GM21576 (cell line): ENCODE results near the gene PDZRN3.

Experiments used
- ATAC-seq: cut with Tn5 transposase; IDR thresholded peaks from one replicate; pipeline ENCODE4 v1.9.1; 2021; ENCODE audit warnings: mild to moderate bottlenecking, moderate library complexity; ENCODE audit not compliant: unreplicated experiment

Gene PDZRN3

DNA sequence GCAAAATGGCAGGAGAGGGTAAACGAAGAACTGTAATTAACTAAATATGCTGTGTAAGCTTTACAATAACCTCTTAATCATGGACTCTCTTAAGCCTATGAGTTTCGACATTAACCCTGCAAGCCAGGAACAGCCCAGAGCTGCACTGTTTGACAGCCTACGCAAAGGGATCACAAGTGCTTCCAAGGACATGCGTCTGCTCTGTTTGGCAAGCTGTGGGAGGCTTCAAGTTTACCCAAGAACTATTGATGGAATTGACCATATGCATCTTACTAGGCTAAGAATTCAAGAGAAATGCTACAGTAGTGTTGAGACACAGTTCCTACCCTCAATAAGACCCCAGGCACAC, 66.0 kb downstream of the PDZRN3 start:
- ATAC-seq = no peak

DNA sequence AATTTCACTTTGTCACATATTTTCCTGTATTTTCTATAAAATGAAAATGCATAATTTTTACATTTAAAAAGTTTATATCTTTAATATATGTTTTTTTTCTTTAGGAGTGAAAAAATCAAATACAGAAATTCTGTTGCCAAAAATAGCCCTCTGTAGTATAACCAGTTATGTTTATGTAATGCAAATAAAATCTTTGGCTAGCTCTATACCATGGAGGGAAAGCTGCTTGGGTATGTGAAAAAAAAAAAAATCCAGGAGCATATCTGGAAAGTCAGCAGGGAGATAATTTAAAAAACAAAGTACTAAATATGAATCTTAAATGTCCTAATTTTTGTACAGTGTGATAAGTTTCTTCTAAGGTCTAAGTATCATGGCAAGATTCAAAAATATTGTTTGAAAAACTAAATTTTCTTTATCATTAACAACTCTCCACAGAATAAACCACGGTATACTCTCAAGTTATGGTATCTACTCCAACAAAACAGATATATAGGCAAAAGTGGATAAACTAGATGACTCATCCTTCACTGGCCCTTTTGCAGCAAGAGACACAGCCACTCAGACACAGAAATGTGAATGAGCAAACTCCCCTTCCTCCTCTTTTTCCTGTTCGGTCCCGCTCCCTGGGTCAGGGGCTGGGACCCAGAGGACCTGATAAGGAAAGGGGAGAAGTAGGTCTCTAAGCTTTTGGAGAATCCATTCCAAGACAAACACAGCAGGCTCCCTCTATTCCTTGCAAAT, 66.6 kb downstream of the PDZRN3 start:
- ATAC-seq = no peak

DNA sequence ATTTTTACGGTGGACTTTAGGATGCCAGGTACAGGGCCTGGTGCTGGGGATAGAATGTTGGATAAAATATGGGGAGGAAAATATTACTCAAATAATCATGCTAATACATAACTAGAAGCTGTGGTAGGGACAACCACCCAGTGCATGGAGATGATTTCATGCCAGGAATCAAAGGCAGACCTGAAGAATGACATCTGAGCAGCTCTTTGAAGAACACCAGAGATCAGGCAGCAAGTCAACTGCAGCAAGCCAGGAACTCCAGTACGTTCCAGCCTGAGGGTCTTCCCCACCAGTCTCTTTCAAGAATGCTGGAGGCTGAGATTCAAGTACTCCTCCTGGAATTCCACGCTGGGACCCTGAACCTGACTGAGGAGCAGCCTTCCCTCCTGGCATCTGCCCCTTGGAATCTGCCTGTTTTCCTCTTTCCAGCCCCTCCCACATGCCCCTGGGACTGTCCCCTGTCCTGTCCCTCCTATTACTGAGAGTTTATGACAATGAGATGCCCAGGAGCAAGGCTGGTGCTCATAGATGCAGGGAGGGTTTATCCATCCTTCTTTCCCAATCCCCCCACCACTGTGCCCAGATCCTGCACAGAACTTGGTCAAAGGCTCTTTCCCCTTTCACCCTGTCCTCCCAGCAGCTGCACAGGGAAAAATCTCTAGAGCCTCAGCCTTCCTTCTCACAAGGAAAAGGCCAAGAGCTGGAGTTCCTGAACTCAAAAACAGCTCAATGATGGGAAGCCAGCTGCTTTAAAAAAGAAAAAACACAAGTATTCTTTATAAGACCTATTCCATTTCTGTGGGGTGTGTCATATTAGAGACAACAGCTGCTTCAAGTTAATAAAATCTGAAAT, 68.0 kb downstream of the PDZRN3 start:
- ATAC-seq = no peak

DNA sequence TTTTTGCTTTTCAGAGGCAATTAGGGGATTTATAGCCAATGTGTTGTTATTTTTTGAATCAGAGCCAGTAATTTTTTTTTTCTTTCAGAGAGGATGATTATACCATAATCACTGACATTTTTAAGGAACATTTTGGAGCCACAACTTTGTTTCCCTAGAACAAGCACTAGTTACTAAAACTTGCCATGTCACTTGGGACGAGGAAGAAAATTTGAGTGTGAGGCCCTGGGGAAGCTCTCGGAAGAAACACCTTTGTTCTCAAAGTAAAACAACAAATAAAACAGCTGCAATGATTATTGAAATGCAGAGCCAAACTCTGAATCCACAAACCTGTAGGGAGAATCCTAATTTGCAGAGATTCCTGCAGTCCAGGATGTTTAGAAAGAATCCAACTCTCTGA, 69.7 kb downstream of the PDZRN3 start:
- no peak for ATAC-seq

DNA sequence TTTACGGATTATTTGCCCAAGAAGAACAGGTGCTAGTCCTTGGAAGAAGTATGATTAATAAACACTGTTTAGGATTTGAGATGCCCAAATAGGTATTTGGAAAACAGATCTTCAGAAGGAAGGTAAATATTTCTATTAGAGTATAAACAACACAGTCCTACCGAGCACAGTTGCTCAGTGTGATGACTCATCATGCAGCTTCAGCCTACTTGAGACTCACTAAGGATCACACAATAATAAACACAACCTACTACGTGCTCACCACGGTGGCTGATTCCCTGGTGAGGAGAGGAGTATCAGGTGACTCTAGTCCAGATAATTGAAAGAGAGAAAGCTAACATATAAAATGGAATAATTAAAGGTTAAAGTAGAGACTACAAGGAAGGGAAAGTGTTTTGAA, 72.0 kb downstream of the PDZRN3 start:
- no peak for ATAC-seq

DNA sequence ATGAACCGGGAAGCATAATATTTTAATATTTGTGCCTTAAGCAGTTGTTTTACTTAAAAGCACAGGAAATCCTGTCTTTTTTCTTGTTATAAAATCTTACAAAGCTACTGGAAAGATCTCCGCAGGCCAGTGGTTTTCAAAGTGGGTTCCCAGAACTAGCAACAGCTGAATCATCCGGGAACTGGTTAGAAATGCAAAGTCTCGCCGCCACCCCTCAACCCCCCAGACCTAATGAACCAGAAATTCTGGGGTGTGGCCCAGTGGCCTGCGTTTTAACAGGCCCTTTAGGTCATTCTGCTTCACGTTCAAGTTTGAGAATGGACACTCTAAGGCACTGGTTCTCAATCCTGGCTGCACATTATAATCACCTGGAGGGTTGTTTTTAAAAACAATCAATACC, 74.7 kb downstream of the PDZRN3 start:
- ATAC-seq = no peak

DNA sequence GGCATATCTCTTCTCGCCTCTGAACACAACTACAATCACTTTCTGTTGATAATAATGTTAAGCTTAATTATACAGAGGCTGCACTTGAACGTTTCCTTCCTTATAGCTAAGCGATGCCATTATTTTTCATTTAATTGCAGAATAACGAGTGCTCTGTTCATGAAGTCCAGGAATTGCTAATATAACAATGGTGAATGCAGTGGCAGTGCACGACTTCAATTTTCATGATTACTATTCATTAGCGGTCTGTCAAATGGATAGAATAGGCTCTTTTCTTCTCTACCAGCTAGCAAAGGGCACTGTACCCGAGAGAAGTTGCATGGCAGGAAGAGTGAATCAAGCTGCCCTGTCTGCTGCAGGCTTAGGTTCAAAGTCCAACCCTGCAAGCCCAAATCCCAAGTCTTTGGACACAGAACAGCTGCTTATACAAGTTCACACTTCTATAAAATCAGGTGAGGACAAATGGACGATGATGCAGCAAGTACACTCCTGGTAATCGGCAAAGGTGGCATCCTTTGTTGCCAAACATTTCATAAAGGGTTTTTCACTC, 75.6 kb downstream of the PDZRN3 start:
- no peak for ATAC-seq

DNA sequence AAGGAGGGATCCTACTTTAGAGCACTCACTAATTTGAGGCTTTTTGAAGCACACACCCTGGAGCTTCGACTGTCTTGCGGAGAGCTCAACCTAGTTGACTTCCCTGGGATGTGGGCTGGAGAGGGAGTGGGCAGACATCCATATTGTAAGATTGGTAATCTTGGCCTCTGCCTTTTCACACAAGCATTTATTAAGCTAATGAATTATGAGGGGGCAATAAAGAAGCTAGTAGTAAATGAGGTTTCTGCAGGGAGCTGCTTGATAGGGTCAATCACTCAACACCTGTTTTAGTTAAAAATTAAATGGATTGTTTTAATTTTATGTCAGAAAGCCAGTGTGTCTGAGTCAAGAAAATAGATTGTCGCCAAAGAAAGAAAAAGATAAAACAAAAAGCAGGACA, 76.3 kb downstream of the PDZRN3 start:
- ATAC-seq = no peak

DNA sequence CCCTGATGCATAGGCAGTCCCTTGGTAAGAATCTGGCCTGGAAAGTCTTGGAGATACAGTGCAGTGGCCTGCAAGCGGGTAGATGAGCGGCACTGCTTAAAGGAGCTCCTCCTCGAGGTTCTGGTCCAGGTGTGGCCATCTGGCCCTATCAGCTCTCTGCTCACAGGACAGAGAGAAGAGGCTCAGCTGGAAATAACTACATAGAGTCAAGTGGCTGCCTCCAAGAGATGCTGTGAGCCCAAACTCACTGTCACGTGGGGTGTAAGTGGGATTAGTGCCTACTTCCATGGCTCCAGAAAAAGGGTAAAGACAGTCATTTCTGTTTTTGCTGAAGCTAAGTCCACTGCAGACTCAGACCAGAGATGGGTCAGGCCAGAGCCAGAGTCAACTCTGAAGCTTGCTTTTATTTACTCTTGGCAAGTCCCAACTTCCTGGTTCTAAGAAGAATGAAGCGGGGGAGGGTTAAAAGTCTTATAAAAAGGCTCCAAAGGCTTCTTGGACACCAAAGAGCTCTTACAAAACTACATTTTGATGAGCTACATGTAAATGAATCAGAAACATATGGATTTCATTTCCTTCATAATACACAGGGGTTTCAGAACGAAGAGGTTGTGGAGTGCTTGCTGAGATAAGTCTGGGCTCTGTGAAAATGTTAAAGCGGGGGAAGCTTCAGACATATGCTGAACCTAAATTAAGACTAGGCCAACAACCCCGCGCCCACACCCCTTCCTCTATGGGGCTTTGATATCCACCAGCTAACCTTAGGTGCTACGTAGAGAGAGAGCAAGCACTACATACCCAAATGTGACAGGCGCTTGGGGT, 77.1 kb downstream of the PDZRN3 start:
- ATAC-seq = no peak

DNA sequence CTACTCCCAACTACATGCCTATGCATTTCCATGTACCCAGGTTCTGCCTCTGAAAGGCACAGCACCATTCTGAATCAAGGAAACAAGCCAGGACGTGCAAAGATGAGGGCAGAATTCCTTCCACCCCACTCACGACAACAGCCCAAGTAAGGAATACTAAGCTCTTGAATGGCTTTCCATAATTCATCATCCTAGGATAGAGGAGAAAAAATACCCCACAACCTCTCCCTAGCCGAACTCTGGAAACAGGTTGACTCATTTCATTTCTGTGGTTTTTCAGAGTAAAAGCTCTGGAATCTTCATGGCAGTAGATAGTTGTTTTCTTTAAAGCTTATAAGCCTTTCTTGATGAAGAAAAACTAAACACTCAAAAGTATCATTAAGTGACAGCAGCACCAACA, 77.8 kb downstream of the PDZRN3 start:
- ATAC-seq = no peak

DNA sequence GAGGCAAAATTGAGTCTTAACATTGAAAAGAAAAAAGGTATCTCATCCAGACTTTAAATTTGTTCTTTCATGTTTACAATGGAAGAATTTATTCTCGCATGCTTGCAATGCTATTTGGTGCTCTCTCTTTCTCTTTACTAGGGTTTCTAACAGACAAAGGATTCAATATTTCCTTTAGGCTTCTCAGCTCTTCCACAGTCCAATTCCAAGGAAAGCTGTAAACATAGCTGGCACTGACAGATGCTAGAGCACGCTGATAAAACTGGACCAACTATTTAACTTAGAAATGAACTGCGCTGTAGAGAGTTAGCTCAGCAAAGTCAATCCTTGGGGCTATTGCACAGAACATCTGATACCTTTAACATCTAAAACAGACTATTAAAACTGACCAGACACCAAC, 81.3 kb downstream of the PDZRN3 start:
- ATAC-seq = no peak

DNA sequence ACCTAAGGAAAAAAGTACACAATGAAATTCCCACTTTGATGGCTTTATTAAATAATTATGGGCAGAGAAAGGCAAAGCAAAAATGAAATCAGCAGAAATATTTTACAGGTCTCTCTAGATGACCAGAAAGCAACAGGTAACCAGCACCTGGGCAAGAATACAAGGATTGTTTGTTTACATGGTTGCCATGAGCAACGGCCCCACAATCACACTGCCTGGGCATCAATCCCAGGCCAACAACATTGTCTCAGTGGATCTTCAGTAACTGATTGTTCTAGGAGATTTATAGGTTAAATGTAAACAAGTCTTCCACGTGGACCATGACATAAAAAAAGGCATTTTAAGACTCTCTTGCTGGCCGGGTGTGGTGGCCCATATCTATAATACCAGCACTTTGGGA, 82.6 kb downstream of the PDZRN3 start:
- no peak for ATAC-seq

DNA sequence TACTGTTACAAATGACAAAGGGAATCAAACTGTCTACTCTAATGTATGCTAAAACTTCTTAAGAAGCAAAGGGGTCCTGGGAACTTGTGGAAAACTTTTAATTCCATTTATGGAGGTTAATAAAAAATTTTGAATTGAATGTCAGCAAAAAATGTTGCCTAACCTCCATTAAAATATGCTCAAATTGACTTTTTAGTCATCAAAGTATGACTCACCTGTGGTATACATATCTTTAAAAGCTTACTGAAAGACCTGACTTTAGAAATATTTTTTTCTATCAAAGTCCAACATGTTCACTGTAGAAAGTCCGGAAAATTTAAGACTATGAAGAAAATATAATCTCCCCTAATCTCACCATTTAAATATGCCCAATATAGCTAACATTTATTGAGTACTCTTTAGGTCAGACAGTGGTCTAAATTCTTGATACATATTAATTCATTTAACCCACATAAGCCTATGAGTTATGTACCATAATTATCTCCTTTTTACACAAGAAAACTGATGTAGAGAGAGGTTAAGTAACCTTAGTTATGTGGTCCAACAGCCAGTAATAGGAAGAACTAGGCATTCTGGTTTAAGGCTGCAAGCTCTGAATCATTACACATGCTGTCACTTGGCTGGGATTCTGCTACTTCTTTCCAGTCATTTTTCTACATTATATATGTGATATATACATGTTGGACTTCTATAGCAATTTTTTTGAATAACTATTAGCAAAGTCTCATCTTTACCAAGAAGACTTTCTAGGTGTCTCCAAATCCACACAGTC, 83.6 kb downstream of the PDZRN3 start:
- no peak for ATAC-seq

DNA sequence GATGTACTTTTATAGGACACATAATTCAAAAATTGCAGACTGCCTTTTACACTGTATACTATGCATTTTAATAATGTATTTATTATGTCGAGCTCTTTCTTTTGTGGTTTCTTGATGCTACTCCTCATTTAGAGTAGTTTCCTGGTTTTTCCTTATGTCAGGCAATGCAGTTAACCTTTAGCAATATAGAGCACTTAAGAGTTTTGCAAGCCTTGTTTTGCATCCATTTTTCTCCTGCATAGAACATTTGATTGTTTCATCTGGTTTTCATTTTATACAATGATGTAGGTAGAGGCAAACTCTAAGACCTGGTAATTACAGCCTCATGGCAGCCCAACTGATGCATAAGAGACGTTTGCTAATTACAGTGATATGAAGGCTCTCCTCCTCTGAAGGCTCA, 86.3 kb downstream of the PDZRN3 start:
- no peak for ATAC-seq

DNA sequence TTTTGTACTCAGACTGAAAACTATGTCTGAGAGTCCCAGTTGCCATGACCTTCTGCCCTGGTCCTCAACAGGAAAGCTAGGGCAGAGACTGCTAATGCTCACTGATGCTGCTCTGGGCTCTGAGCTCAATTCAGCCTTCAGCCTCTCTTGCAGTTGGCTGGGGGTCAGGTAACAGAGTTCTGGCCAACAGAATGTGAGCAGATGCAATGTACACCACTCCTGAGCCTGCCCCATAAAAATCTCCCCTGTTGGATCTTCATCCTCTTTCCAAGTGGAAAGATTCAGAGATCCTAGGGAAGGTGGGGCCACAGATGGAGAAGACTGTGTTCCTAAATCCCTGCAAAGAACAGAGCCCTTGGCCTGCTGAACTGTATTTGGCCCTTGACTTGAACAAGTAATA, 87.8 kb downstream of the PDZRN3 start:
- no peak for ATAC-seq

DNA sequence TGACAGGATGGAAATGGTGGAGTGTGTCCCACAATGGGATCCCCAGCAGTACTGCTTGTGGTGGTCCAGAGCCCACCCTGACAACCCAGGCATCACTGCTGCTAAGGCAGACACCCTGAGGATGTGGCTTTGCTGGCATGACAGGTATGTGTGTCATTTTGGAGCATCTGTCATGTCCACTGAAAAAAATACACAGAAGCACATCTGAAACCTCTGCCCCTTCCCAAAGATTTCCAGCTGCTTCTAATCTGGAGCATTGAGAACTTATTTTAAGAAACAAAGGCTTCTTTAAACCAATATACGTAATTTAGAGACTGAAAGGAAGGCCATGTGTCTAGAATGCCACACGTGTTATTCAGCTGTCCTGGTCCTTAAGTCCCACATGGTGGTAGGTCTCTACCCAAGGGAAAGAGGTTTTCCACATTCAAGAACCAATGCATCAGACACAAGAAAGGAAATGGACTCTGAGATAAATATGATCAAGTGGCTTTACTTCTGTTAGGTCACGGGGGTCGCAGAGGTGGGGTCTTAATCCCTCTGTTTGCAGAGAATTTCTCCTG, 88.3 kb downstream of the PDZRN3 start:
- ATAC-seq = no peak

DNA sequence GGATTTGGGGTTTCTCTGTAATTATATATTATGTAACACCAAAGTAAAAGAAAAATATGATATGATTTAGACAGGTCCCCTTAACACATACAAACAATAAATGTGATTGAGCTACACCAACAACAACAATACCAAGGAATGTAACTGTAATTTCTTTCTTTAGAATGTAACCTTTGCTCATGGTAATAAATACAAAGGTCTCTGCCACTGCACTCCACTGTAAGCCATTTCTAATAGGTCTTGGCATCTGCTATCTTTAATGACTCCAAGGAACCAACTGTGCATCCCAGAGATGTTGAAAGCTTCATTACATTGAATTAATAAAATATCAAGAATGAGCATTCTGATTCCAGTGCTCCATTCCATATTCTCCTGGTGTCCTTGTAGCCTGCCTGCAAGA, 88.8 kb downstream of the PDZRN3 start:
- no peak for ATAC-seq

DNA sequence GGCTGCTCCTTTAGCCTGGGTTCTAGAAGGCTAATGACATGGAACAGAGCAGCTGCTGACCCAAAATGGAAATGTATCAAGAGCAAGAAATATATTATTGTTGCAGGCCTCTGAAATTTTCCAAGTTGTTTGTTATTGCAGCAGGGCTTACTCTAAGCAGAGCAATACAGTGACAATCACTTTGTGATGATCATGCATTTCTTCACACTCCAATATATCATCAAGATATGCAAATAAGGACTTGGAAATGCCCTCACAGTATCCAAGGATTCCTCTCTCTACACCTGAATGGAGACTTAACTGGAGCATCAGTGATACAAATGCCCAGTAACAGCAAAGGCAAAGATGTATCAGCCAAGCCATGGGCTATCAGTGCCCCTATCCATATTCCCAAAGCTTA, 89.6 kb downstream of the PDZRN3 start:
- ATAC-seq = no peak

DNA sequence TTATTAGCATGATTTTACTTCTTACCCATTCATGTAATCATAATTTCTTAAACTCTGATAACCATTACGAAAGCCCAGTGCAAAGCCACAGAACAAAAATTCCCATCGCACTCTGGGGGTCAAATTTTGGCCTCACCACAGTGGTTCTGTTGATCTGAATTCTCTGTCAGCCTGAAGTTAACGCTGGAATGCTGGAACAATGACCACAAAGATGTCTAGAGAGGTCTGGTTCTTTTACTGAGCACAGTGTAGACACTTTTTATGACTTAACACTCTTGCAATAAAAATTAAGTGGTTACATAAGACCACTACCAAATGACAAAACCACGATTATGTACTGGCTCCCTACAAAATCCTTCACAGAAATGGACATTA, 94.7 kb downstream of the PDZRN3 start:
- no peak for ATAC-seq

DNA sequence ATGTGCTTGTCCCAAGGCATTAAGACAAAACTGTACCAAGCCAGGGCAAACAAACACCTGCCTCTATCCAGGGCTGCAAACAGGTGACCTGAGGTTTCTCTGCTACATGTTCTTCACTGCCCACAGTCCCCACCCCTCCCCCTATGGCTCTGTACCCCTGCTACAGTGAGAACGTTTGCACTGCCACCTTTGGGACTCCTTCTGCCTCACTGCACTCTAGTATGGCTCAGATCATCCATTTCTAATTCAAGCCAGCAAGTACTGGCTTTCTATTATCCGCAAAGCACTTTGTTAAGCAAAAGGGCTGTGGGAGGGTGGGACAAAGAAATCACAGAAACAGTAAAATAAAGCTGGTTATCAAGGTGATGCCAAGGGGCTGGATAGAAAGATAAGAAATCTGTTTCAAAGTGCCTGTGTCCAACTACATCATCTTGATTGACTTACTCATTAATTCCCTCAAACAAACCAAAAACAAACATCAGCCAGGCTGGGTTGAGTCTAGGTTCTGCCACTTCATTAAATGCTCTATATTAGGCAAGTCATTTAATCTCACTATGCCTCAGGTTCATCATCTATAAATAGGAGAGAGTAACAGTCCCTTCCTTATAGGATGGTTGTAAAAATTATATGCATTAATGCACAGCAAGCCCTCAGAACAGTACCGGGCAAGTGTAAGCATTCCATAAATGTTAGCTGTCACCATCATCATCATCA, 95.3 kb downstream of the PDZRN3 start:
- ATAC-seq = no peak
